AG09309 (cell line): ENCODE measurements around the gene EFTUD2.

Experiments
- DNase-seq: peaks from one replicate; pipeline ENCODE4 v3.0.0-alpha.2; 2010; ENCODE audit warnings: low read depth
- H3K4me3 ChIP-seq: 2 replicates; pipeline ENCODE4 v1.5.1; 2011; ENCODE audit warnings: mild to moderate bottlenecking, low read depth, low read length, moderate library complexity; ENCODE audit not compliant: control insufficient read depth
- TF ChIP-seq, protein P1 (sequence below): IDR thresholded peaks from 2 replicates; pipeline ENCODE4 v1.5.1; 2011; ENCODE audit warnings: mild to moderate bottlenecking, low read depth, low read length, inconsistent platforms; ENCODE audit not compliant: insufficient read depth, control insufficient read depth; ENCODE audit errors: missing control alignments

The EFTUD2 gene

DNA sequence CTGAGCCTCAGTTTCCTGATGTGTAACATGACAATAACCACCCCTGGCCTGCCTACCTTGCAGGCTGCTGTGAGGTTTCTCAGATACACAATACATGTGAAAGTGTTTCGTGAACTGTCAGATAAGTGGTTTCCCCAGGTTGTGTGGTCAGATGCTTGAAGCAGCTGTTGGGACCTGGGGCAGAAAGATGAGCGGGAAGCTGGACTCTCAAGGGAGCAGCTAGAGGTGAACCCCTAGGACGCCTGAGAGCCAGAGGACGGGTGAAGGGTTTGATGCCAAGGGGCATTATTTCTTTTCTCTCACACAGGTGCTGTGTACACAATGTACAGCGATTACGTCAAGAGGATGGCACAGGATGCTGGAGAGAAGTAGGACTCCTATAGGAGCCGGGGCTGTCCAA lies 49.2 kb downstream of the EFTUD2 start:
- DNase-seq: no peak
- no peak overlapping the region for H3K4me3 ChIP-seq
- TF ChIP-seq, protein P1, sequence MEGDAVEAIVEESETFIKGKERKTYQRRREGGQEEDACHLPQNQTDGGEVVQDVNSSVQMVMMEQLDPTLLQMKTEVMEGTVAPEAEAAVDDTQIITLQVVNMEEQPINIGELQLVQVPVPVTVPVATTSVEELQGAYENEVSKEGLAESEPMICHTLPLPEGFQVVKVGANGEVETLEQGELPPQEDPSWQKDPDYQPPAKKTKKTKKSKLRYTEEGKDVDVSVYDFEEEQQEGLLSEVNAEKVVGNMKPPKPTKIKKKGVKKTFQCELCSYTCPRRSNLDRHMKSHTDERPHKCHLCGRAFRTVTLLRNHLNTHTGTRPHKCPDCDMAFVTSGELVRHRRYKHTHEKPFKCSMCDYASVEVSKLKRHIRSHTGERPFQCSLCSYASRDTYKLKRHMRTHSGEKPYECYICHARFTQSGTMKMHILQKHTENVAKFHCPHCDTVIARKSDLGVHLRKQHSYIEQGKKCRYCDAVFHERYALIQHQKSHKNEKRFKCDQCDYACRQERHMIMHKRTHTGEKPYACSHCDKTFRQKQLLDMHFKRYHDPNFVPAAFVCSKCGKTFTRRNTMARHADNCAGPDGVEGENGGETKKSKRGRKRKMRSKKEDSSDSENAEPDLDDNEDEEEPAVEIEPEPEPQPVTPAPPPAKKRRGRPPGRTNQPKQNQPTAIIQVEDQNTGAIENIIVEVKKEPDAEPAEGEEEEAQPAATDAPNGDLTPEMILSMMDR: no peak

DNA sequence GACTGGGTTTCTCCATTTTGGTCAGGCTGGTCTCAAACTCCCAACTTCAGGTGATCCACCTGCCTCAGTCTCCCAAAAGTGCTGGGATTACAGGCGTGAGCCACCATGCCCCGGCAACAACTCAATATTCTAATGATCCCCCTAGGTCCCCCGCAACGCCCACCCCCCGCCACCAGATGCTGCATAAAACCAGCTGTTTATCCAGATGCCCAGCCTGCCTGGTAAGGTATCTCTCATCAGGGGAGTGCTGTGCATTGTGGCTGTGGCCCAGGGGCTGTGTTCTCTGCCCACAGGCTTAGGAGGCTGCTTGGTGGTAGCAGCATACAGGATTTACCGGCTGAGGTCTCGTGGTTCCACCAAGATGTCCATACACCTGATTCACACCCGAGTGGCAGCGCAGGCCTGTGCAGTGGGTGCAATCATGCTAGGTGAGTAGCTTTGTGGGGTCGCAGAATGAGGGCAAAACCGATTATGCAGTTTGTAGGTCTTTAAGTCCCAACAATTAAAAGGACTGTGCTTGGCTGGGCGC lies 50.2 kb downstream of the EFTUD2 start:
- no peak overlapping the region for H3K4me3 ChIP-seq
- TF ChIP-seq, protein P1: no peak
- no peak for DNase-seq

DNA sequence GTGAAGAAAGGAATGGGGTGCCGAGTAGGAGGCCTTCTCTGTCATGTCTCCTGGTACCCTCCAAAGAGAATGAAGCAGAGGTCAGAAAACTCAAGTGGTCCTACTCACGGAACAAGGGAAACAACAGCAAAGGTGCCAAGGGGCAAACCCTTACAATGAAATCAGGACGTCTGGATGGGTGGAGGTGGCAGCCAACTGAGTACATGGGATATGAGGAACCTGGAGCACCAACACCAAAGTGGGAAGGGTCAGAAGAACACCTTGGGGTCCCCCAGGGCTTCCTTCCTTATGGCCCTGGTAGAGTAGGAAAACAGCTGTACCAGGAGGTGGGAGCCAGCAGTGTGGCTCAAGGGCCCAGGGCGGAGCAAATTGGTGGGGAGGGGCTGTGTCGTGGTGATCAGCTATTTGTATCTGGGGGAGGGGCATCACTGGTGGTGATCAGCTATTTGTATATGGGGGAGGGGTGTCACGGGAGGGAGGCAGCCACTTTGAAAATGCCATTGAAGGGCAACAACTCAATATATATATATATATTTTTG lies 50.9 kb downstream of the EFTUD2 start:
- no peak overlapping the region for H3K4me3 ChIP-seq
- no peak for DNase-seq
- TF ChIP-seq, protein P1: no peak

DNA sequence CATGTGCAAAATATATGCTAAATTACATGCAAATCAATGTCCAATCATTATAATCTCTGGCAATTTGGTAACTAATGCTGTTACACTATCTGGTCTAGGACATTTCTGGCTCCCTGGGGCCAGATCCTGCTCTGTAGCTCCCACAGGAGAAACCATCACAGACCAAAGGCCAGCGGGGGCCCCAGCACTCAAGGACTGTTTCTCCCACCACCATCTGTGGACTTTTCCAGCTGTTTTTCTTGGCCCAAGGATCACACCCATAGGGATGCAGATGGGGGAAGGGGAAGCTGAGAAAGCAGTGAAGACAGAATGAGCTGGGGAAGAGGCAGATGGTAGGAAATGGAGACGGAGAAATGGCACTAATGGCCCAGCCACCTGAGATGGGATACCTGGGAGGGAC lies 51.7 kb downstream of the EFTUD2 start, which contains the start of gene HIGD1B:
HIGD1B (plus strand) TSS at position 298 of the 400 bp plus-strand sequence. CDS start 270 bp downstream, outside the sequence.
- DNase-seq: no peak
- no peak within 1 kb of the TSS for H3K4me3 ChIP-seq
- TF ChIP-seq, protein P1: no peak

DNA sequence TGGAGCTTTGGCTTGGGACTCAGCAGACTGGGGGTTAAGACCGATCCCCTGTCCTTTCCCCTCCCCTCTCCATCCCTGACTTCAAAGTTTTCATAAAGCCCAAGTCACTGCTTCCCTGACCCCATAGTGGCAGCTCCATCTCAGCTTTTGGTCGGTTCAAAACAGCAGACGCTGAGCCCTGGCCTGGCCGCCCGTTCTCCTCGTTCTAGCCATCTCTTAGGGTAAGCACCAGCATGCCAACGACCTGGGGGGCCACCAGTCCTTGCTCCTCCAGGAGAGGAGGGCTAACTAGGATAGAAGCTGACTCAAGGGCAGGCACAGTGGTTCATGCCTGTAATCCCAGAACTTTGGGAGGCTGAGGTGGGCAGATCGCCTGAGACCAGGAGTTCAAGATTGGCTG lies 53.0 kb downstream of the EFTUD2 start:
- no peak for DNase-seq
- TF ChIP-seq, protein P1: no peak
- H3K4me3 ChIP-seq: no peak overlapping the region

DNA sequence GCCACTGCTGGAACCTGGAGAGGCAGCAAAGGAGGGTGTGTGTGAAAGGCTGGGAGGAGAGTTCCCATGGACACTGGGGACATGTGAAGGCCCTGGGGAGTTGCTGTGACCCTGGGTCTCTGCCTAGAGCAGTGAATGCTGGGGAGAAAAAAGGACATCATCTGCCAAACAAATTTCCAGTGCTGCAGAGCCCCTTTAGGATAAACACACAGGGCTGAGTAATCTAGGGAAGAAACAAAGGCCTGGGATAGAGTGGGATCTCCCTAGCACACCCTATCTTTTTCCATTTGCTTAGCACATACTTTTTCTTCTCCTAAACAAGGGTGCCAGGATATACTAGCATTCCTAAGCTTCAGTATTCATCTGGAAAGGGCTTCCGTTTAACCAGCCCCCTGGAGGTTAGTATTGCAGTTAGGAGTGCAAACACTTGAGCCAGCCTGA lies 54.8 kb downstream of the EFTUD2 start:
- TF ChIP-seq, protein P1: peak; percentile 26
- H3K4me3 ChIP-seq: no peak overlapping the region
- DNase-seq: no peak

DNA sequence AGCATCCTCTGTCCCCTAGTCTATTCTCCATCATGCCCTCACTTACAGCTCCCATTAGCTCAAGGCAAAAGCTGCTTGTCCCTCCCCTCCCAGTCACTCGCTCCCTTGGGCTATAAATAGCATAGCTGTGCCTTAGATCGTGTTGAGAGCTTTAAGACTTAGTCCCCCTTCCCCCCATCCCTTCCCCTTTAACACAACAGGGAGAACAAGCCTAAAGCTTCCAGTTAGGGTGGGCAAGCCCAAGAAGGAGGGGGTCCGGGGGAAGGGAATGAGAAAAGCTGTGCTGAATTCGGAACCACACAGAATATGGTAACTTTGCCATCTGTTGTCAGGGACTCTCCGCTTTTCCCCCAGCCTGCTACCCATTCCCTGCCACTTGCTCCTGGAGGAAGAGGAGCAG lies 56.5 kb downstream of the EFTUD2 start:
- H3K4me3 ChIP-seq: no peak overlapping the region

More for the DNA sequence above, 56.5 kb downstream of the EFTUD2 start:
- TF ChIP-seq, protein P1: no peak
- no peak for DNase-seq
